HEK293 (cell line): ENCODE results near the gene DDIT4.

Source experiments
- ELK4 ChIP-seq: IDR thresholded peaks from 2 replicates; pipeline ENCODE4 v1.6.1; 2011; ENCODE audit warnings: mild to moderate bottlenecking, low read depth, low read length, borderline replicate concordance
- TCF7L2 ChIP-seq: IDR thresholded peaks from 2 replicates; pipeline ENCODE4 v1.6.1; 2011; ENCODE audit warnings: low read depth, mild to moderate bottlenecking, inconsistent platforms, low read length, moderate library complexity, borderline replicate concordance
- YY1 ChIP-seq: fragments of 450-650 bp; formaldehyde crosslinking; IDR thresholded peaks from 2 replicates; pipeline ENCODE4 v1.5.1; 2018; ENCODE audit warnings: missing biosample characterization, missing genetic modification characterization
- ZNF146 ChIP-seq: fragments of 450-650 bp; formaldehyde crosslinking; IDR thresholded peaks from 2 replicates; pipeline ENCODE4 v1.5.1; 2016; ENCODE audit warnings: missing biosample characterization, missing genetic modification characterization
- ZNF707 ChIP-seq: fragments of 450-650 bp; formaldehyde crosslinking; IDR thresholded peaks from 2 replicates; pipeline ENCODE4 v1.5.1; 2016; ENCODE audit warnings: missing biosample characterization, missing genetic modification characterization

GRCh38 chr10:72321248-72322029, 47.7 kb downstream of the DDIT4 start:
- TF ChIP-seq ELK4 (no peak), YY1 (no peak), TCF7L2 (no peak), ZNF707 (tag by site-specific recombination) (no peak), ZNF146 (no peak)
